DND-41 (cell line): ENCODE measurements around the gene BAD.
"Not testable (repeated sequence)": the region's sequence is repeated elsewhere in the genome, so short reads cannot be mapped to it uniquely, and the experiment has no call there.

ENCODE experiments used
- ATAC-seq: fragments of 200-7000 bp; cut with Tn5 transposase; 3 replicates; pipeline ENCODE4 v1.9.1; 2021; ENCODE audit warnings: low read depth; ENCODE audit not compliant: insufficient read depth
- DNase-seq: peaks from one replicate; pipeline ENCODE4 v3.0.0-alpha.2; 2020
- H2AFZ ChIP-seq: 2 replicates; pipeline ENCODE4 v1.6.0; 2012; ENCODE audit warnings: low read depth, low read length
- H3K27ac ChIP-seq: 2 replicates; pipeline ENCODE4 v1.5.1; 2012; ENCODE audit warnings: low read length, inconsistent platforms
- H3K27me3 ChIP-seq: fragments of 200-600 bp; sonication (generic); 2 replicates; pipeline ENCODE4 v1.6.0; 2012; ENCODE audit warnings: low read length, mild to moderate bottlenecking, inconsistent platforms; ENCODE audit not compliant: insufficient read depth, poor library complexity
- H3K36me3 ChIP-seq: 2 replicates; pipeline ENCODE4 v1.5.1; 2012; ENCODE audit warnings: low read length, inconsistent platforms; ENCODE audit not compliant: insufficient read depth
- H3K4me1 ChIP-seq: 2 replicates; pipeline ENCODE4 v1.5.1; 2012; ENCODE audit warnings: mild to moderate bottlenecking, low read length; ENCODE audit not compliant: insufficient read depth
- H3K4me2 ChIP-seq: 2 replicates; pipeline ENCODE4 v1.6.0; 2012; ENCODE audit warnings: mild to moderate bottlenecking, moderate library complexity, low read length, inconsistent platforms; ENCODE audit not compliant: insufficient read depth
- H3K4me3 ChIP-seq, 2 experiments: fragments of 200-600 bp in 1 of 2; shearing (Covaris generic) in 1 of 2; 2 replicates each; pipeline ENCODE4 v1.5.1; 2012 to 2016; ENCODE audit warnings: inconsistent platforms in 2 of 2, low read length in 2 of 2, mild to moderate bottlenecking in 2 of 2, low read depth in 1 of 2, moderate library complexity in 1 of 2
- H3K79me2 ChIP-seq: 2 replicates; pipeline ENCODE4 v1.6.0; 2012; ENCODE audit warnings: low read length, inconsistent platforms; ENCODE audit not compliant: insufficient read depth
- H3K9ac ChIP-seq: 2 replicates; pipeline ENCODE4 v1.6.0; 2012; ENCODE audit warnings: low read depth, mild to moderate bottlenecking, inconsistent platforms, low read length, moderate library complexity
- H3K9me3 ChIP-seq: 2 replicates; pipeline ENCODE4 v1.5.1; 2012; ENCODE audit warnings: low read length, moderate library complexity, mild to moderate bottlenecking, inconsistent platforms; ENCODE audit not compliant: insufficient read depth, severe bottlenecking
- H4K20me1 ChIP-seq: 2 replicates; pipeline ENCODE4 v1.6.0; 2012; ENCODE audit warnings: low read length; ENCODE audit not compliant: insufficient read depth
- EZH2 ChIP-seq: IDR thresholded peaks from 3 replicates; pipeline ENCODE4 v1.6.1; 2012; ENCODE audit warnings: borderline replicate concordance, low read depth, mild to moderate bottlenecking, moderate library complexity, low read length, inconsistent platforms; ENCODE audit not compliant: severe bottlenecking
- TF ChIP-seq, protein P1 (sequence below): IDR thresholded peaks from 2 replicates; pipeline ENCODE4 v1.5.1; 2012; ENCODE audit warnings: borderline replicate concordance, low read length, moderate library complexity, mild to moderate bottlenecking; ENCODE audit not compliant: poor library complexity, severe bottlenecking; ENCODE audit errors: extremely low read depth

BAD gene

DNA sequence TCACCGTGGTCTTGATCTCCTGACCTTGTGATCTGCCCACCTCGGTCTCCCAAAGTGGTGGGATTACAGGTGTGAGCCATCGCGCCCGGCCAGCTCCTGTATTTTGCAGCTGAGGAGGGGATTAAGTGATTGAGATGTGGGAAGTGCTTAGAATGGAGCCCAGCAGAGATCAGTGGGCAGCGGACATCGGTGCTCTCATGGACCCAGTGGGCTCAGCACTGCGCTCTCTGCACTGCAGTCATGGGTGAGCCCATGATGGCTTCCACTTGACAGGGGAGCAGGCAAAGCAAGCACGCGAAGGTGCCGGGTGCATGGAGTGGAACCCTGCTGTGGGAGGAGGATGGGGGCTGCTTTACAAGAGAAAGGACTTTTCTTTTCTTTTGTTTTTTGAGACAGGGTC lies 46.4 kb upstream of the BAD start:
- no peaks in the 10 kb centered on the region for H3K9me3 ChIP-seq
- H3K36me3 ChIP-seq = no peaks in the 10 kb centered on the region
- H3K4me2 ChIP-seq = no peak overlapping the region
- no peak for DNase-seq
- no peaks in the 10 kb centered on the region for H3K79me2 ChIP-seq
- H3K27me3 ChIP-seq = no peaks in the 10 kb centered on the region
- ATAC-seq = no peak
- TF ChIP-seq, protein P1, sequence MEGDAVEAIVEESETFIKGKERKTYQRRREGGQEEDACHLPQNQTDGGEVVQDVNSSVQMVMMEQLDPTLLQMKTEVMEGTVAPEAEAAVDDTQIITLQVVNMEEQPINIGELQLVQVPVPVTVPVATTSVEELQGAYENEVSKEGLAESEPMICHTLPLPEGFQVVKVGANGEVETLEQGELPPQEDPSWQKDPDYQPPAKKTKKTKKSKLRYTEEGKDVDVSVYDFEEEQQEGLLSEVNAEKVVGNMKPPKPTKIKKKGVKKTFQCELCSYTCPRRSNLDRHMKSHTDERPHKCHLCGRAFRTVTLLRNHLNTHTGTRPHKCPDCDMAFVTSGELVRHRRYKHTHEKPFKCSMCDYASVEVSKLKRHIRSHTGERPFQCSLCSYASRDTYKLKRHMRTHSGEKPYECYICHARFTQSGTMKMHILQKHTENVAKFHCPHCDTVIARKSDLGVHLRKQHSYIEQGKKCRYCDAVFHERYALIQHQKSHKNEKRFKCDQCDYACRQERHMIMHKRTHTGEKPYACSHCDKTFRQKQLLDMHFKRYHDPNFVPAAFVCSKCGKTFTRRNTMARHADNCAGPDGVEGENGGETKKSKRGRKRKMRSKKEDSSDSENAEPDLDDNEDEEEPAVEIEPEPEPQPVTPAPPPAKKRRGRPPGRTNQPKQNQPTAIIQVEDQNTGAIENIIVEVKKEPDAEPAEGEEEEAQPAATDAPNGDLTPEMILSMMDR = no peak
- no peak for TF ChIP-seq EZH2
- no peak overlapping the region for H3K27ac ChIP-seq
- H3K4me3 ChIP-seq = no peak overlapping the region
- H3K4me1 ChIP-seq = no peaks in the 10 kb centered on the region
- no peaks in the 10 kb centered on the region for H4K20me1 ChIP-seq
- no peak overlapping the region for H3K9ac ChIP-seq
- H2AFZ ChIP-seq = no peak overlapping the region

DNA sequence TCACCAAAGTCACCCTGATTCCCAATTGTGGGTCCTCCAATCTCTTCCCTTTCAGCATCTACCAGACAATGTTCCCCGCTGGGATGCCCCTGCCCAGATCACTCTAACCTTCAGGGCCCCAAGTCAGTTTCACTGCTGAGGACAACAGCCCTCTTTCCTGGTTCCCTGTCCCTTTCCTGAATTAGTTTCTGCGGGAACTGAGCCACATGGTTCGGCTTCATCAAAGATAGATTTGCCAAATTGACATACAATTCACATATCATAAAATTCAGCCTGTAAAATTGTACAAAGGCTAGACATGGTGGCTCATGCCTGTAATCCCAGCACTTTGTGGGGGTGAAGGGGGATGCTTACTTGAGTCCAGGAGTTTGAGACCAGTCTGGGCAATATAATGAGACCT lies 43.5 kb upstream of the BAD start:
- no peak for TF ChIP-seq EZH2
- TF ChIP-seq, protein P1 = no peak
- H3K4me3 ChIP-seq = no peak overlapping the region
- no peaks in the 10 kb centered on the region for H3K36me3 ChIP-seq
- ATAC-seq = no peak
- no peak overlapping the region for H3K9ac ChIP-seq
- H3K79me2 ChIP-seq = no peaks in the 10 kb centered on the region
- H3K9me3 ChIP-seq = no peaks in the 10 kb centered on the region
- no peak for DNase-seq
- no peaks in the 10 kb centered on the region for H3K27me3 ChIP-seq
- H3K27ac ChIP-seq = no peak overlapping the region
- no peak overlapping the region for H2AFZ ChIP-seq
- H3K4me2 ChIP-seq = no peak overlapping the region
- H3K4me1 ChIP-seq = peaks cover 7% of the 10 kb centered on the region
- H4K20me1 ChIP-seq = peaks cover 3% of the 10 kb centered on the region

DNA sequence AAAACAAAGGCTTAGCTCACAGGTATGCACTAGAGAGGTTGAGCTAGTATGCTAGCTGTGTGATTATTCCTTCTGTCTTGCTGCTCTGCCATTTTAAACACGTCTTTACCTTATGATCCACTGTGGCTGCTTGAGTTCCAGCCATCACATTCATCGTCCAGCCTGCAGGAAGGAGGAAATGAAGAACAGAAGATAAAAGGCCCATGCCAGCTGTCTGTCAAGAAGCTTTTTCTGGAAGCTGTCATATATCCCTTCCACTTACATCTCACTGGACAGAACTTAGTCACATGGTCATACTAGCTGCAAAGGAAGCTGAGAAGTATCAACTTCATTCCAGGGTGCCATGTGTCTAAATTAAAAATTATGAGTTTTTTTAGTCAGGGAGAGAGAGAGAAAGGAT lies 42.9 kb upstream of the BAD start:
- DNase-seq (no peak), ATAC-seq (no peak)
- no peak overlapping the region for H3K9ac ChIP-seq
- no peak overlapping the region for H3K27ac ChIP-seq
- peaks cover under 1% of the 10 kb centered on the region; the same call in 1 of the 2 replicates for H3K36me3 ChIP-seq
- no peak overlapping the region for H3K4me2 ChIP-seq
- H3K4me3 ChIP-seq = no peak overlapping the region
- peaks cover 9% of the 10 kb centered on the region for H4K20me1 ChIP-seq
- H3K27me3 ChIP-seq = no peaks in the 10 kb centered on the region
- no peak overlapping the region for H2AFZ ChIP-seq
- H3K79me2 ChIP-seq = no peaks in the 10 kb centered on the region
- no peaks in the 10 kb centered on the region for H3K9me3 ChIP-seq
- TF ChIP-seq, protein P1 = no peak
- TF ChIP-seq EZH2 = no peak
- H3K4me1 ChIP-seq = peaks cover 13% of the 10 kb centered on the region

DNA sequence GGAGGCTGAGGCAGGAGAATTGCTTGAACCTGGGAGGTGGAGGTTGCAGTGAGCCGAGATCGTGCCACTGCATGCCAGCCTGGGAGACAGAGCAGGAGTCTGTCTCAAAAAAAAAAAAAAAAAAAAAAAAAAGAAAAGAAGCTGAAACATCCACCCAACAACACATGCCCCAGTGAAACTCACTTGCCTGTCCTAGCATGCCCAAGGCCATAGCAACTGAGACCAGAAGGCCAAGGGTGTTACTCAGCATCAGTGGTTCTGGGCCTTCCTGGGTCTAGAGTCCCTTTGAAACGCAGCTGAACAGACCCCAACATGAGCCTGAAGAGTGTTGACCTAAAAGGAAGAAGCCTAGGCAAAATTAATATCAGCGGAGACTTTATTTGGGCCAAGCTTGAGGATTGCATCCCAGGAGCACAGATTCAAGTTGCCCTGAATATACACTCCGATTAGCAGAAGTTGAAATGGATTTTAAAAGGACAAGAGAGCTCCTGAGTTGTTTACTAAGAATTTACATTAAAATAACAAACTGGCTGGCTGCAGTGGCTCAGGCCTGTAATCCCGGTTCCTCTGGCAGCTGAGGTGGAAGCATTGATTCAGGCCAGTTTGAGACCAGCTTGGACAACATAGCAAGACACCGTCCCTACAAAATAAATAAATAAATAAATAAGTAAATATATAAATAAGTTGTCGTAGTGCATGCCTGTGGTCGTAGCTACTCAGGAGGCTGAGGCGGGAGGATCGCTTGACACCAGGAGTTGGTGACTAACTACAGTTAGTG lies 40.4 kb upstream of the BAD start:
- no peak for DNase-seq
- Histone ChIP-seq H2AFZ (no peak overlapping the region), H3K79me2 (no peaks in the 10 kb centered on the region), H3K27ac (no peak overlapping the region), H3K36me3 (peaks cover 13% of the 10 kb centered on the region), H4K20me1 (peaks cover 11% of the 10 kb centered on the region), H3K4me1 (peaks cover 13% of the 10 kb centered on the region), H3K9me3 (no peaks in the 10 kb centered on the region), H3K4me3 (no peak overlapping the region), H3K4me2 (no peak overlapping the region), H3K9ac (no peak overlapping the region), H3K27me3 (no peaks in the 10 kb centered on the region)
- TF ChIP-seq EZH2 = no peak
- TF ChIP-seq, protein P1 = no peak
- ATAC-seq = no peak

DNA sequence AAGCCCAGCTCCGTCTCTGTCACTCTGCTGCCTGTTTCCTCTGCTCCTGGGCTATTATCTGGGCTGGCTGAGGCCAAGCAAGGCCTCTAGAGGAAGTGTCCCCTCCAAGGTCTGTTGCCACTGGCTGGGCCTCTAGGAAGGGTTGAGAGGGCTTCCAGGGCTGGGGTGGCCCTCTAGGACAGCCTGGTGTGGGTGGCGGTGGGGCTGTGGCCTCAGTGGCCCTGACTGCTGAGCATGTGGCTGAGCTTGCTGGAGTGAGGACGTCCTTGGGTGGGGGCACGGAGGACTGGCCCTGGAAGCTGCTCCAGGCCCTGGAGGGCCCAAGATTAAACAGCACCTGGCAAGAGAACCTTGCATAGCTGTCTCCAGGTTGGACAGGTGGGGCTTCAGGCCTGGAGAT lies 39.5 kb upstream of the BAD start:
- ATAC-seq, H3K4me2 ChIP-seq, H3K9me3 ChIP-seq, H2AFZ ChIP-seq, DNase-seq, H3K27me3 ChIP-seq, H3K9ac ChIP-seq, H3K79me2 ChIP-seq, H3K27ac ChIP-seq, H3K4me3 ChIP-seq: not testable (repeated sequence)
- H3K4me1 ChIP-seq = peaks cover 22% of the 10 kb centered on the region
- peaks cover 13% of the 10 kb centered on the region for H3K36me3 ChIP-seq
- H4K20me1 ChIP-seq = peaks cover 11% of the 10 kb centered on the region
